SU-DHL-6 (cell line): ENCODE results near the gene CNN2.

Experiments used
- H2AFZ ChIP-seq: fragments of 200-600 bp; sonication (generic); 2 replicates; pipeline ENCODE4 v1.6.1; 2014; ENCODE audit warnings: low read depth, mild to moderate bottlenecking, moderate library complexity, mixed read lengths, antibody characterized with exemption, low read length; ENCODE audit not compliant: severe bottlenecking
- H3F3A ChIP-seq: fragments of 200-600 bp; shearing (Covaris generic); 2 replicates; pipeline ENCODE4 v1.6.0; 2016; ENCODE audit warnings: antibody characterized with exemption, mild to moderate bottlenecking; ENCODE audit not compliant: insufficient read depth
- H3K27ac ChIP-seq: fragments of 200-600 bp; sonication (generic); 2 replicates; pipeline ENCODE4 v1.5.1; 2016; ENCODE audit warnings: low read depth, mild to moderate bottlenecking, low read length, moderate library complexity, mixed read lengths
- H3K27me3 ChIP-seq: fragments of 200-600 bp; sonication (generic), shearing (Covaris generic); 2 replicates; pipeline ENCODE4 v1.6.0; 2014; ENCODE audit warnings: mild to moderate bottlenecking, low read length
- H3K36me3 ChIP-seq: fragments of 200-600 bp; sonication (generic); 2 replicates; pipeline ENCODE4 v1.6.1; 2014; ENCODE audit warnings: mild to moderate bottlenecking, low read length, mixed read lengths
- H3K4me2 ChIP-seq: fragments of 300-600, 200-600 bp; shearing (Covaris generic), sonication (generic); 2 replicates; pipeline ENCODE4 v1.6.0; 2014; ENCODE audit warnings: low read length, low read depth, mild to moderate bottlenecking; ENCODE audit not compliant: poor library complexity, severe bottlenecking
- H3K4me3 ChIP-seq: fragments of 200-600 bp; sonication (generic); 2 replicates; pipeline ENCODE4 v1.5.1; 2014; ENCODE audit warnings: antibody characterized with exemption, low read length, mild to moderate bottlenecking, mixed read lengths; ENCODE audit not compliant: insufficient read depth, poor library complexity, severe bottlenecking
- H3K79me2 ChIP-seq: fragments of 200-600 bp; sonication (generic); 2 replicates; pipeline ENCODE4 v1.6.1; 2014; ENCODE audit warnings: mild to moderate bottlenecking, low read length, moderate library complexity; ENCODE audit not compliant: insufficient read depth
- H3K9ac ChIP-seq: fragments of 200-600 bp; sonication (generic); 2 replicates; pipeline ENCODE4 v1.7.0; 2014; ENCODE audit warnings: mild to moderate bottlenecking, low read length
- H3K9me2 ChIP-seq: fragments of 200-600 bp; sonication (generic); replicated peaks from 2 replicates; pipeline ENCODE4 v1.6.1; 2014; ENCODE audit warnings: low read length; ENCODE audit not compliant: insufficient read depth
- H3K9me3 ChIP-seq: fragments of 200-600 bp; sonication (generic); 2 replicates; pipeline ENCODE4 v1.6.1; 2014; ENCODE audit warnings: low read length, mixed read lengths; ENCODE audit not compliant: insufficient read depth
- H4K20me1 ChIP-seq: fragments of 200-600 bp; sonication (generic); 2 replicates; pipeline ENCODE4 v1.6.1; 2014; ENCODE audit warnings: low read depth, mild to moderate bottlenecking, antibody characterized with exemption, low read length, moderate library complexity, mixed read lengths
- EZH2phosphoT487 ChIP-seq: fragments of 200-600 bp; sonication (generic), shearing (Covaris generic); conservative IDR thresholded peaks from 2 replicates; pipeline ENCODE4 v1.6.1; 2018; ENCODE audit warnings: mild to moderate bottlenecking, antibody characterized with exemption, low read length, moderate library complexity, mixed read lengths
- TF ChIP-seq, protein P1 (sequence below): fragments of 200-600 bp; sonication (generic); IDR thresholded peaks from one replicate; pipeline ENCODE4 v1.5.1; 2017; ENCODE audit warnings: antibody characterized with exemption, mild to moderate bottlenecking, low read length, moderate library complexity; ENCODE audit not compliant: insufficient read depth, poor library complexity, severe bottlenecking

The CNN2 gene

DNA sequence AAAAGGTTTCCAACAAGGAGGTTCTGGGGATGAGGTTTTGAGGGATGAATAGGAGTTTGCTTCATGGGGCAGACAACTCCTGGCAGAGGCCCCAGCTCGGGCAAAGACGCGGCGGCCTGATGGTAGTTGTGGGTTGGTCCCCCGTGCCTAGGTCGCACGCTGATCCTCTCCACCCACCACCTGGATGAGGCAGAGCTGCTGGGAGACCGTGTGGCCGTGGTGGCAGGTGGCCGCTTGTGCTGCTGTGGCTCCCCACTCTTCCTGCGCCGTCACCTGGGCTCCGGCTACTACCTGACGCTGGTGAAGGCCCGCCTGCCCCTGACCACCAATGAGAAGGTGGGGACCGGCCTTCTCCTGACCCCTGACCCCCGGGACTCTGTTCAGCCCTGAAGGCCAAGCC lies 25.4 kb downstream of the CNN2 start:
- Histone ChIP-seq H3K4me2 (no peak overlapping the region), H3K27ac (no peak overlapping the region), H3K9me2 (no peaks in the 10 kb centered on the region), H3K9me3 (no peaks in the 10 kb centered on the region), H4K20me1 (no peaks in the 10 kb centered on the region), H3K27me3 (no peaks in the 10 kb centered on the region), H3F3A (no peaks in the 10 kb centered on the region), H3K36me3 (no peaks in the 10 kb centered on the region), H2AFZ (no peak overlapping the region), H3K9ac (no peak overlapping the region), H3K4me3 (no peak overlapping the region), H3K79me2 (no peaks in the 10 kb centered on the region)
- TF ChIP-seq, protein P1, sequence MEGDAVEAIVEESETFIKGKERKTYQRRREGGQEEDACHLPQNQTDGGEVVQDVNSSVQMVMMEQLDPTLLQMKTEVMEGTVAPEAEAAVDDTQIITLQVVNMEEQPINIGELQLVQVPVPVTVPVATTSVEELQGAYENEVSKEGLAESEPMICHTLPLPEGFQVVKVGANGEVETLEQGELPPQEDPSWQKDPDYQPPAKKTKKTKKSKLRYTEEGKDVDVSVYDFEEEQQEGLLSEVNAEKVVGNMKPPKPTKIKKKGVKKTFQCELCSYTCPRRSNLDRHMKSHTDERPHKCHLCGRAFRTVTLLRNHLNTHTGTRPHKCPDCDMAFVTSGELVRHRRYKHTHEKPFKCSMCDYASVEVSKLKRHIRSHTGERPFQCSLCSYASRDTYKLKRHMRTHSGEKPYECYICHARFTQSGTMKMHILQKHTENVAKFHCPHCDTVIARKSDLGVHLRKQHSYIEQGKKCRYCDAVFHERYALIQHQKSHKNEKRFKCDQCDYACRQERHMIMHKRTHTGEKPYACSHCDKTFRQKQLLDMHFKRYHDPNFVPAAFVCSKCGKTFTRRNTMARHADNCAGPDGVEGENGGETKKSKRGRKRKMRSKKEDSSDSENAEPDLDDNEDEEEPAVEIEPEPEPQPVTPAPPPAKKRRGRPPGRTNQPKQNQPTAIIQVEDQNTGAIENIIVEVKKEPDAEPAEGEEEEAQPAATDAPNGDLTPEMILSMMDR = no peak
- no peak for TF ChIP-seq EZH2phosphoT487

DNA sequence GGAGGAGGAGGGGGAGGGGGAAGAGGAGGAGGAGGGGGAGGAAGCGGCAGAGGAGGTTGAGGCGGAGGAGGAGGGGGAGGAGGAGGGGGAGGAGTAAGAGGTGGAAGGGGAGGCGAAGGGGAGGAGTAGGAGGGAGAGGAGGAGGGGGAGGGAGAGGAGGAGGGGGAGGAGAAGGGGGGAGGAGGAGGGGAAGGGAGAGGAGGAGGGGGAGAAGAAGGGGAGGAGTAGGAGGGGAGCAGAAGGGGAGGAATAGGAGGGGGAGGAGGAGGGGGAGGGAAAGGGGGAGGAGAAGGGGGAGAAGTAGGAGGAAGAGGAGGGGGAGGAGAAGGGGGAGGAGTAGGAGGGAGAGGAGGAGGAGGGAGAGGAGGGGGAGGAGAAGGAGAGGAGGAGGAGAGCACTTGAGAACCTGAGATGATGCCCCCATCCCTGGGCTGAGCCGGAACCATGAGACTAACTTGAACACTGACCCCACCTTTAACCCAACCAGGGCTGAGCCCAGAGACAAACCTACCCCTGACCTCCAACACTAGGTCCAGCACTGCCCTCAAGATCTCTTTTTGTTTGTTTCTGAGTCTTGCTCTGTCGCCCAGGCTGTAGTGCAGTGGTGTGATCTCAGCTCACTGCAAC lies 26.1 kb downstream of the CNN2 start:
- Histone ChIP-seq H3K36me3 (no peaks in the 10 kb centered on the region), H3K9me2 (no peaks in the 10 kb centered on the region), H3K9me3 (no peaks in the 10 kb centered on the region), H3K27ac (no peak overlapping the region), H3K79me2 (no peaks in the 10 kb centered on the region), H3K4me3 (no peak overlapping the region), H3F3A (0 out of 2 replicates have a peak, but pooled peaks cover 2% of the 10 kb centered on the region), H4K20me1 (no peaks in the 10 kb centered on the region), H3K27me3 (no peaks in the 10 kb centered on the region), H3K4me2 (no peak overlapping the region), H3K9ac (no peak overlapping the region), H2AFZ (no peak overlapping the region)
- TF ChIP-seq EZH2phosphoT487 = no peak
- TF ChIP-seq, protein P1 = no peak

DNA sequence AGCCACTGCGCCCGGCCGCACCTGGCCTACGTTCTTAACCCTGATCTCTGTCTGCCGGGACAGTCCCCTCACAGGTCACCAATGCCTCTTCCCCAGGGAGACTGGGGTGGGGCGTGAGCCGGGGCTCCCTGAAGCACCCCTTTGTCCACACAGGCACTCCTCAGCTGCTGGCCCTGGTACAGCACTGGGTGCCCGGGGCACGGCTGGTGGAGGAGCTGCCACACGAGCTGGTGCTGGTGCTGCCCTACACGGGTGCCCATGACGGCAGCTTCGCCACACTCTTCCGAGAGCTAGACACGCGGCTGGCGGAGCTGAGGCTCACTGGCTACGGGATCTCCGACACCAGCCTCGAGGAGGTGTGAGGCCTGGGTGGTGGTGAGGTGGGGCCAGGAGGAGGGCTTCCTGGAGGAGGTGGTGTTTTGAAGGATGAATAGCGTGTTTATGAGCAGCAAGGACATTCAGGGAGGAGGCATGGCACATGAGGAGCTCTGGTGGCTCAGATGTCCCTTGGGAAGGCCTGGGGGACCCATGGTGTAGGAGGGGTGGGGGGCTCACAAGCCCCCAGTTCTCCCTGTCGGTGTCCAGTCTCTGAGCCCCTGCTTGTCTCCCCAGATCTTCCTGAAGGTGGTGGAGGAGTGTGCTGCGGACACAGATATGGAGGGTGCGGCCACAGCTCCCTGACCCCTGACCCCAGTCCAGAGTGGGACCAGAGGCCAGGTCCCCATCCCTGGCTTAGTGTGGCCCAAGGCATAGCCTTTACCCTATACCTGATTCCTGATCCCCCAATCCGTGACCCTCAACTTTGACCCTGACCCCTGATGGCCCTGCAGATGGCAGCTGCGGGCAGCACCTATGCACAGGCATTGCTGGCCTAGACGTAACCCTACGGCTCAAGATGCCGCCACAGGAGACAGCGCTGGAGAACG lies 27.0 kb downstream of the CNN2 start:
- H2AFZ ChIP-seq = no peak overlapping the region
- no peaks in the 10 kb centered on the region for H3K79me2 ChIP-seq
- no peak for TF ChIP-seq EZH2phosphoT487
- TF ChIP-seq, protein P1 = no peak
- no peak overlapping the region for H3K27ac ChIP-seq
- H3K4me3 ChIP-seq = no peak overlapping the region
- H3K36me3 ChIP-seq = no peaks in the 10 kb centered on the region
- H3K9ac ChIP-seq = no peak overlapping the region
- H3F3A ChIP-seq = 0 out of 2 replicates have a peak, but pooled peaks cover 4% of the 10 kb centered on the region
- H4K20me1 ChIP-seq = no peaks in the 10 kb centered on the region
- no peaks in the 10 kb centered on the region for H3K9me2 ChIP-seq
- H3K4me2 ChIP-seq = no peak overlapping the region
- no peaks in the 10 kb centered on the region for H3K27me3 ChIP-seq
- H3K9me3 ChIP-seq = no peaks in the 10 kb centered on the region
